HUES48 (cell line): ENCODE results near the gene PPP1R10.
"Not testable (repeated sequence)": the region's sequence is repeated elsewhere in the genome, so short reads cannot be mapped to it uniquely, and the experiment has no call there.

Experiments used
- H3K27ac ChIP-seq: one replicate; pipeline ENCODE4 v1.7.0; 2013; ENCODE audit warnings: low read depth, low read length, inconsistent platforms
- H3K27me3 ChIP-seq: 2 replicates; pipeline ENCODE4 v1.6.1; 2013; ENCODE audit warnings: mild to moderate bottlenecking, low read length; ENCODE audit not compliant: control insufficient read depth, insufficient read depth
- H3K36me3 ChIP-seq: 2 replicates; pipeline ENCODE4 v1.6.1; 2013; ENCODE audit warnings: low read length; ENCODE audit not compliant: control insufficient read depth, insufficient read depth
- H3K4me1 ChIP-seq: 2 replicates; pipeline ENCODE4 v1.6.1; 2013; ENCODE audit warnings: mild to moderate bottlenecking, low read length; ENCODE audit not compliant: control insufficient read depth, insufficient read depth
- H3K4me3 ChIP-seq: 2 replicates; pipeline ENCODE4 v1.5.1; 2013; ENCODE audit warnings: mild to moderate bottlenecking, low read depth, low read length
- H3K9ac ChIP-seq: 2 replicates; pipeline ENCODE4 v1.6.1; 2013; ENCODE audit warnings: mild to moderate bottlenecking, low read depth, low read length, moderate library complexity
- H3K9me3 ChIP-seq: 2 replicates; pipeline ENCODE4 v1.6.1; 2013; ENCODE audit warnings: low read length; ENCODE audit not compliant: control insufficient read depth, insufficient read depth

Gene PPP1R10

DNA sequence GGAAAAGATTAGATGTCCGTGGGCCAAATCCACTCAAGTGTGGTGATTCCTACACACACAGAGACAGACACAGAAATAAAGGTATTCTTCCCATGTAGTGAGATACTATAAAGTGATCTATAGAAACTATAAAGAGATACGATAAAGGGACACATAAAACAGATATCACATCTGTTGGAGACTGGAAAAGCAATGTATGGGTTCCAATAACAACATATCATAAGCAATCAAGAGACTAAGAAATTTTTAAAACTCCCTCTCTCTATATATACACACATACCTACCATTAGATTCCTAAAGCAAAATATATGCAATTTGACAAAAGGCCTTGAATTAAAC is 5.2 kb downstream of the PPP1R10 start:
- no peak overlapping the region for H3K9ac ChIP-seq

DNA sequence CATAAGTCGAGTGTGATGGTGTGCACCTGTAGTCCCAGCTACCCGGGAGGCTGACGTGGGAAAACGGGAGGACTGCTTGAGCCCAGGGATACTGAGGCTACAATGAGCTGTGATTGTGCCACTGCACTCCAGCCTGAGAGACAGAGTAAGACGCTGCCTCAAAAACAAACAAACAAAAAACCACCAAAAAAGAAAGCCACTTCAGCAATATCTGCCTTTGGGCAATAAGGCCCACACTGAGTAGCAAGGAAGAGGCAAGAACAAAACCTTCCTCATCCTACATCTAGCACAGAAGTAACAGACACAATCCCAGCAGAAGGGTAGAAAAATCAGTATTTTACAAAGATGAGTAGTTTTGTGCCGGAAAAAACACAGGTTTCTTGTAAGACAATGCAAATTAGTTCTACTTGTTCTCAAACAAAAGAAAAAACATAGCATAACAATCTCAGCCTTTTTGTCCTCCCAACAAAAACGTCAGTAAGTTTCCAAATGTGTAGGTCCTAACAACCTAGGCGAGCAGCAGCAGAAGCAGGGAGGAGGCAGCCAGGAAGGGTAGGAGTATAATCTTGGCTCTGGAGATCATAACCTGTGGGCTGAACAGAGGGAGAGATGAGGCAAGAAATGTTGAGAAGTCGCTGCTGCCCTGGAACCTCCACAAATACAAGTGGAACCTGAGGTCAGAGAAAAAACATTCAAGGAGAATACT is 5.7 kb downstream of the PPP1R10 start:
- H3K36me3 ChIP-seq = peaks cover 73% of the 10 kb centered on the region
- no peak overlapping the region for H3K4me3 ChIP-seq
- no peaks in the 10 kb centered on the region for H3K9me3 ChIP-seq
- H3K9ac ChIP-seq = no peak overlapping the region
- H3K27ac ChIP-seq = no peak overlapping the region
- no peaks in the 10 kb centered on the region for H3K27me3 ChIP-seq
- H3K4me1 ChIP-seq = peaks cover 14% of the 10 kb centered on the region

More for the DNA sequence above, 5.2 kb downstream of the PPP1R10 start:
- Histone ChIP-seq H3K36me3 (peaks cover 73% of the 10 kb centered on the region), H3K27ac (no peak overlapping the region), H3K4me1 (peaks cover 14% of the 10 kb centered on the region), H3K4me3 (no peak overlapping the region), H3K27me3 (no peaks in the 10 kb centered on the region), H3K9me3 (no peaks in the 10 kb centered on the region)

DNA sequence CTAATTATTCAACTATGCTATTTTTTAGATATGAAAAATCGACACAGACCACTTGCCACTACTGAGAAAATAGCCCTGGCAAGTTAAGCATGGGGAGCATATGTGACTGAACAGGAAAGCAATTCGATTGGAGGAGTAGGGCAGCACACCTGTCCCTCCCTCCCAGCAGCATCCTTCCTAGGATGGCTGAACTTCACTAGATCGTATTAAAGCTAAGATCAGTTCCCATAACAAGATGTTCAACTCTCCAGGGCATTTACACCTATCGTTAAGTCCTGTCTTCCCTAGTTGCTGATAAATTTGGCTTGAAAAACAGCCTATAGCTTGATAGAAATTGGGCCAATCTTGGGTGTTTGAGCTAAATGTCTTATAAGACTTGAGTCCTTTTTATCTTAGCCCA is 7.0 kb downstream of the PPP1R10 start:
- Histone ChIP-seq H3K27me3 (no peaks in the 10 kb centered on the region), H3K4me1 (peaks cover 8% of the 10 kb centered on the region), H3K9ac (no peak overlapping the region), H3K4me3 (no peak overlapping the region), H3K27ac (no peak overlapping the region), H3K9me3 (no peaks in the 10 kb centered on the region), H3K36me3 (peaks cover 79% of the 10 kb centered on the region)

DNA sequence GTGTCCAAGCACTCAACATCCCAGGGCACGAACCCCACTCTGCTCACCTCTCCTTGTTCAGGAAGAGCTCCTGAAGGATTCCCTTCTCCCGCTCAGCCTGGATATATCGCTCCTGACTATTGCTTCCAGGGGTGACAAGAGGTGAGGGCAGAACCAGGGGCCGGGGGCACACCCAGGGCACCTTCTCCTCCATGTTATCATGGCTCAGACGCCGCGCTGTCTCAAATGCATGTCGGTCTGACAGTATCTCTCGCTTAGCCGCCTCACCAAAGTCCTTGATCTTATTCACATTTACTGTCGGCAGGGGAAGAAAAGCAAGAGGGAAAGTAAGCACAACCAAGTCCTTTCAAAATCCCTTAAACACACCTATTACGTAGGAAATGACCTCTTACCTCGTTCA is 13.1 kb downstream of the PPP1R10 start:
- Histone ChIP-seq H3K4me1 (no peaks in the 10 kb centered on the region), H3K9me3 (0 out of 2 replicates have a peak, but pooled peaks cover 3% of the 10 kb centered on the region), H3K27me3 (no peaks in the 10 kb centered on the region), H3K4me3 (no peak overlapping the region), H3K36me3 (peaks cover 94% of the 10 kb centered on the region), H3K9ac (no peak overlapping the region), H3K27ac (no peak overlapping the region)

DNA sequence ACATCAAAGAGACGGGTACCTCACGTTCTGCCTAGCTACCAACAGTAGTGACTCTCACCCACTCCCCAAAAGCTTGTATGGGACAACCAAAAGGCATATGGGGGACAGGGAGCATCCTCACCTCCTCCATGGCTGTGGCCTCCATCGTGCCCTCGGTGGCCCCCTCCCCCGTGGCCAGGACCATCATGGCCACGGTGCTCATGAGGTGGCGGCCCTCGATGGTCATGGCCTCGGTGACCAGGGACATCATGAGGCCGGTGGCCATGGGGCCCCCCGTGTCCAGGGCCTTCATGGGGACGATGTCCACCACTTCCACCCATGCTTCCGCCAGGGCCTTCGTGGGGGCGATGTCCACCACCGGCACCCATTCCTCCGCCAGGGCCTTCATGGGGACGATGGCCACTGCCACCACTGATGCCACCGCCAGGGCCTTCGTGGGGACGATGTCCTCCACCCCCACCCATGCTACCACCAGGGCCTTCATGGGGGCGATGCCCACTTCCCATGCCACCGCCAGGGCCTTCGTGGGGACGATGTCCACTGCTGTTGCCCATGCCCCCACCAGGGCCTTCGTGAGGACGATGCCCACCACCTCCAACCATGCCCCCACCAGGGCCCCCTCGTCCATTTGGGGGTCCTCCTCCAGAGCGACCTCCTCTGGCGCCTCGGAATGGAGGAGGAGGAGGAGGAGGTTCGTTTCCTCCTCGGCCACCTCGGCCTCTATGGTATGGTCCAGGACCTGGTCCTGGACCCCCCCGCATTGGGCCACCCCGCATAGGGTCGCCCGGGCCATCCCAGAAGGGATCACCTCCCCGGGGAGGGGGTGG is 15.0 kb downstream of the PPP1R10 start:
- peaks cover 75% of the 10 kb centered on the region for H3K36me3 ChIP-seq

DNA sequence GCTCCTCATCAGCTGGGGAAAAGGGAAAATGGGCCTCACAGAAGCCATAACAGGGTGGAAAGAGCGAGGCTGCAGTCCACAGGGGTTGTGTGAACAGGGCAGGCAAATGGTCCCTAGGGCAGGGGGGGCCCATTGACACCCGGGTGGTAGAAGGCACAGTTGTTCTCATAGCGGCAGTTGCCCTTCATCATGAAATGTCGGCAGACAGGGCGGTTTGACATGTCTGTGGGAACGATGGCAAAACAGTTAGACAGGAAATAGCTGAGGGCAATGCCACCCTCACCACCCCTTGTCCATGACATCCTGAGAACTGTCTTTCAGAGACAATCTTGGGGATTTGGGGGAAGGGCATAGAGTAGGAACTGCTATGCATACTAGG is 15.6 kb downstream of the PPP1R10 start:
- Histone ChIP-seq H3K27me3 (no peaks in the 10 kb centered on the region), H3K9ac (no peak overlapping the region), H3K36me3 (peaks cover 69% of the 10 kb centered on the region), H3K4me3 (no peak overlapping the region), H3K4me1 (no peaks in the 10 kb centered on the region), H3K27ac (no peak overlapping the region), H3K9me3 (0 out of 2 replicates have a peak, but pooled peaks cover 3% of the 10 kb centered on the region)

More for the DNA sequence above, 15.0 kb downstream of the PPP1R10 start:
- Histone ChIP-seq H3K4me3 (no peak overlapping the region), H3K4me1 (no peaks in the 10 kb centered on the region), H3K27ac (no peak overlapping the region), H3K27me3 (no peaks in the 10 kb centered on the region), H3K9me3 (0 out of 2 replicates have a peak, but pooled peaks cover 3% of the 10 kb centered on the region), H3K9ac (no peak overlapping the region)

DNA sequence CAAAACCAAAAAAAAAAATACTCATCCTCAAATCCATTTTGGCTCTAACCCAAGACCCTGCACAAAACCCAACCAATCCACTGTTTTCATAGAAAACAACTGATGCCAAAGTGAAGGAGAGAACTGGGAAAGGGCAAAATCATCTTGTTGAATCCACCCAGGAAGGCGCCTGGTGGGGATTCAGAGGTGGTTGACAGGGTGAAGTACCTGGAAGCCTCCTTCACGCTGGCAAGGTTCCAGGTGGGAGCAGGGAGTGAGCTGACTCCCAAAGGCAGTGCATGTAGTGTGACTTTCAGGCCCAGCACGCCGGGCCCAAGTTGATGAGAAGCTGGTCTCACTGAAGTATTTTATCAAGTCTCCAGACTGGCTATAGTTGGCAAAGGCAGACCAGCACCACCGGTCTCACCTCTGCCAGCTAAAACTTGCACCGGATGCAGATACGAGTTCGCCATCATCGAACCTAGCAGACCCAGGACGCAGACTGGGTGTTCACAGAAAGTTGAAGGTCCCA is 16.5 kb downstream of the PPP1R10 start:
- peaks cover 61% of the 10 kb centered on the region for H3K36me3 ChIP-seq

DNA sequence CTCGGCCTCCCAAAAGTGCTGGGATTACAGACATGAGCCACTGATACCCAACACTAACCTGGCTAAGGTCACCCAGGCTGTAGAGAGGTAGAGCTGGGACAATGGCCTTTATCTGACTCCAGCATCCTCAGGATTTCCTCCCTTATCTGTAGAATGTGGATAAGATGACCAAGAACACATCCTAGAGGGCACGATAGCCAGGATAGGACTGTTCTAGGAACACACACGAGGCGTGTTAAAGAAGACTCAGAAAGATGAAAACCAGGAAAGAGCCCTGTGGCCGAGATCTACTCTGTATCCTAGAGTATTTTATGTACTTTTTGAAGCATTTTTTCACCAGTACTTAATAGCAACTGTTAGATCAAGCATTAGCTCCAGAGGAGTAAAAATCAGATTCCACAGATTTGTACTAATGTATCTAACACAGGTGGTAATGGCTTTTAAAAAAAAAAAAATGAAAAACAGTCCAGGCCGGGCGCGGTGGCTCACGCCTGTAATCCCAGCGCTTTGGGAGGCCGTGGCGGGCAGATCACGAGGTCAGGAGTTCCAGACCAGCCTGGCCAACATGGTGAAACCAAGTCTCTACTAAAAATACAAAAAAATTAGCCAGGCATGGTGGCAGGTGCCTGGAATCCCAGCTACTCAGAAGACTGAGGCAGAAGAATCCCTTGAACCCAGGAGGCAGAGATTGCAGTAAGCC is 17.3 kb downstream of the PPP1R10 start:
- H3K4me1 ChIP-seq = no peaks in the 10 kb centered on the region
- 0 out of 2 replicates have a peak, but pooled peaks cover 3% of the 10 kb centered on the region for H3K9me3 ChIP-seq

More for the DNA sequence above, 16.5 kb downstream of the PPP1R10 start:
- H3K27ac ChIP-seq = no peak overlapping the region
- no peak overlapping the region for H3K4me3 ChIP-seq
- H3K4me1 ChIP-seq = no peaks in the 10 kb centered on the region
- no peak overlapping the region for H3K9ac ChIP-seq
- H3K9me3 ChIP-seq = 0 out of 2 replicates have a peak, but pooled peaks cover 3% of the 10 kb centered on the region
- H3K27me3 ChIP-seq = no peaks in the 10 kb centered on the region

DNA sequence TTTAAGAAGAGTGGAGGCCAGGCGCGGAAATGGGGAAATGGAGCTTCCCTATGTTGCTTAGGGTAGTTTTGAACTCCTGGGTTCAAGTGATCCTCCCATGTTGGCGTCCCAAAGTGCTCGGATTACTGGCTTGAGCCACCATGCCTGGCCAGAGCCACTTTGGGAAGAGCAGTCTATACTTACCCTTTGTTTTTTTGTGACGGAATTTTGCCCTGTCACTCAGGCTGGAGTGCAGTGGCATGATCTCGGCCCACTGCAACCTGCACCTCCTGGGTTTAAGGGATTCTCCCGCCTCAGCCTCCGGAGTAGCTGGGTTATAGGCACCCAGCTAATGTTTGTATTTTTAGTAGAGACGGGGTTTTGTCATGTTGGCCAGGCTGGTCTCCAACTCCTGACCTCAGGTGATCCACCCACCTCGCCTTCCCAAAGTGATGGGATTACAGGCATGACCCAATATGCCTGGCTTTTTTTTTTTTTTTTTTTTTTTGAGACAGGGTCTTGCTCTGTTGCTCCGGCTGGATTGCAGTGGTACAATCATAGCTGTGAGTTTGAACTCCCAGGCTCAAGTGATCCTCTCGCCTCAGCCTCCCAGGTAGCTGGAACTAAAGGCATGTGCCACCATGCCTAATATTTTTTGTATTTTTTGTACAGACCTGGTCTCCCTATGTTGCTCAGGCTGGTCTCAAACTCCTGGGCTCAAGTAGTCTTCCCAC is 18.0 kb downstream of the PPP1R10 start:
- H3K4me1 ChIP-seq = no peaks in the 10 kb centered on the region
- no peaks in the 10 kb centered on the region for H3K27me3 ChIP-seq
- no peaks in the 10 kb centered on the region for H3K9me3 ChIP-seq
- no peak overlapping the region for H3K4me3 ChIP-seq
- peaks cover 57% of the 10 kb centered on the region for H3K36me3 ChIP-seq
- no peak overlapping the region for H3K27ac ChIP-seq
- no peak overlapping the region for H3K9ac ChIP-seq

More for the DNA sequence above, 17.3 kb downstream of the PPP1R10 start:
- Histone ChIP-seq H3K4me3 (no peak overlapping the region), H3K27ac (no peak overlapping the region), H3K27me3 (no peaks in the 10 kb centered on the region), H3K9ac (no peak overlapping the region), H3K36me3 (peaks cover 57% of the 10 kb centered on the region)

DNA sequence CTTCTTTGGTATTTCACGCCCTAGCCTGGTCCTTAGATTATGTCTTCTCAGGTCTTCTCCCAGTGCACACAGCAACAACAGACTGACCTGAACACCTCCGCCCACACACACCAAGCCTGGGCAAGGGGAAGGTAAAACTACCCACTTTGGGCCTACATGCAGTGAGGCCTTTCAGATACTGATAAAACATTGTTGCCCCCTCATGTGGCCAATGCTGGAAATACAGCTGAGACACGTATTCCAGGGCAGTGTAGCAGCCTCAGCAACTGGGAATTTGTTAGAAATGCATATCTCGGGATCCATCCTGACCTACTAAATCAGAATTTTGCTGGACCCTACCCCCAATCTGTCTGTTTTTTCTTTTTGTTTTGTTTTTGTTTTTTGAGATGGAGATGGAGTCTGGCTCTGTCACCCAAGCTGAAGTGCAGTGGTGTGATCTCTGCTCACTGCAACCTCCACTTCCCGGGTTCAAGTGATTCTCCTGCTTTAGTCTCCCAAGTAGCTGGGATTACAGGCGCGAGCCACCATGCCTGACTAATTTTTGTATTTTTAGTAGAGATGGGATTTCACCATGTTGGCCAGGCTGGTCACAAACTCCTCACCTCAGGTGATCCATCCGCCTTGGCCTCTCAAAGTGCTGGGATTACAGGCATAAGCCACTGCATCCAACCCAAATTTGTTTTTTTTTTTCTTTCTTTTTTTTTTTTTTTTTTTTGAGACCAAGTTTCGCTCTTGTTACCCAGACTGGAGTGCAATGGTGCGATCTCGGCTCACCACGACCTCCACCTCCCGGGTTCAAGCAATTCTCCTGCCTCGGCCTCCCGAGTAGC is 19.5 kb downstream of the PPP1R10 start:
- not testable (repeated sequence) for H3K27me3 ChIP-seq, H3K4me1 ChIP-seq, H3K9ac ChIP-seq, H3K4me3 ChIP-seq, H3K9me3 ChIP-seq
- Histone ChIP-seq H3K27ac (peak overlapping the region; percentile 16), H3K36me3 (peaks cover 52% of the 10 kb centered on the region)
